ENCODE measurements around the gene AMTN. TPM values are rescaled to one million over a fixed set of nuclear protein-coding genes. Genes with fewer than 3 reads are reported as not detected.
A peak's percentile ranks its signal among the peaks of the same experiment; 100 is the strongest.
"Not testable (repeated sequence)": the region's sequence is repeated elsewhere in the genome, so short reads cannot be mapped to it uniquely, and the experiment has no call there.

AMTN gene
- total RNA-seq, 2 donors from 2014 or later = not detected

- H3K9me3 ChIP-seq (ENCODE audit: control insufficient read depth, low read length, poor library complexity, severe bottlenecking) = no peaks in the 10 kb centered on the region
- Mint-ChIP-seq H3K27ac (no peak overlapping the region), H3K36me3 (ENCODE audit: low read depth) (no peaks in the 10 kb centered on the region), H3K27me3 (peaks cover 24% of the 10 kb centered on the region), H3K4me1 (no peaks in the 10 kb centered on the region), H3K4me3 (no peak overlapping the region)
- DNase-seq (no peak), ATAC-seq (no peak)
These were observed 12.6 kb downstream of the AMTN start for GRCh38 chr4:70530997-70531396.

DNA sequence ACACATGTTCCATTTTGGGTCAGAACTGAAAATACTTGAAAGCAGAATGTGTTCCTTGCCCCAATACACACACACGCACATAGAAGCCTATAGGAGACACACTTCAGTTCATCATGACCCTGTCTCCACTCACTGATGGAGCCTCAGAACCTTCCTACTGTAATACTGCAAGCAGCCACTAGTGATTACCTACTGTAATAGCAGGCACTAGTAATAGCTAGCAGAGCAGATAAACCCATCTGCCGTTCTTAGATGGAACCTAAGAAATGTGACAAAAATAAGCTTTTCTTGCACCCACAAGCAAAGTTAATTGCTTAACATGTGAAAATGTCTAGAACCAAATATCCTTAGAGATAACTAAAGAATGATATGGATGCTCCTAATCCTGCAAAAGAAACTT is 13.6 kb downstream of the AMTN start:
- ATAC-seq (no peak), DNase-seq (no peak)
- H3K4me1 Mint-ChIP-seq = no peaks in the 10 kb centered on the region
- H3K36me3 Mint-ChIP-seq (ENCODE audit: low read depth) = no peaks in the 10 kb centered on the region
- no peak overlapping the region for H3K27ac Mint-ChIP-seq
- H3K27me3 Mint-ChIP-seq = peaks cover 18% of the 10 kb centered on the region
- H3K4me3 Mint-ChIP-seq = no peak overlapping the region
- no peaks in the 10 kb centered on the region for H3K9me3 ChIP-seq (ENCODE audit: control insufficient read depth, low read length, poor library complexity, severe bottlenecking)

GRCh38 chr4:70533211-70533610 is 14.8 kb downstream of the AMTN start:
- Mint-ChIP-seq H3K4me3 (no peak overlapping the region), H3K27me3 (peaks cover 13% of the 10 kb centered on the region)
- no peak for ATAC-seq

GRCh38 chr4:70533791-70534190 is 15.4 kb downstream of the AMTN start:
- H3K9me3 ChIP-seq (ENCODE audit: control insufficient read depth, low read length, poor library complexity, severe bottlenecking) = no peaks in the 10 kb centered on the region
- H3K27ac Mint-ChIP-seq = no peak overlapping the region
- no peaks in the 10 kb centered on the region for H3K4me1 Mint-ChIP-seq
- H3K27me3 Mint-ChIP-seq = peaks cover 13% of the 10 kb centered on the region
- DNase-seq (no peak), ATAC-seq (no peak)
- H3K36me3 Mint-ChIP-seq (ENCODE audit: low read depth) = no peaks in the 10 kb centered on the region
- no peak overlapping the region for H3K4me3 Mint-ChIP-seq

More at GRCh38 chr4:70533211-70533610, 14.8 kb downstream of the AMTN start:
- Mint-ChIP-seq H3K27ac (no peak overlapping the region), H3K4me1 (no peaks in the 10 kb centered on the region), H3K36me3 (ENCODE audit: low read depth) (no peaks in the 10 kb centered on the region)
- no peaks in the 10 kb centered on the region for H3K9me3 ChIP-seq (ENCODE audit: control insufficient read depth, low read length, poor library complexity, severe bottlenecking)
- no peak for DNase-seq

DNA sequence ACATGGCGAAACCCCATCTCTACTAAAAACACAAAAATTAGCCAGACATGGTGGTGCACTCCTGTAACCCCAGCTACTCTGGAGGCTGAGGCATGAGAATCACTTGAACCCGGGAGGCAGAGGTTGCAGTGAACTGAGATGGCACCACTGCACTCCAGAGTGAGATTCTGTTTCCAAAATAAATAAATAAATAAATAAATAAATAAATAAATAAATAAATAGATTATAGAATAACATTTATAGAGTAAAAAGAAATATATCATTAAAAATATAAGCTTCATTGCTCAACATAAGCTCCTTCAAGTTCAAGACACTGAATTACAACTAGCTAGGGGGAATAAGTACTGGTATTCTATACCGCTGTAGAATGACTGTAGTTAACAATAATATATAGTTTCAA is 16.5 kb downstream of the AMTN start:
- DNase-seq; H3K4me3 Mint-ChIP-seq; H3K4me1 Mint-ChIP-seq; ATAC-seq; H3K36me3 Mint-ChIP-seq (ENCODE audit: low read depth); H3K27ac Mint-ChIP-seq; H3K9me3 ChIP-seq (ENCODE audit: control insufficient read depth, low read length, poor library complexity, severe bottlenecking): not testable (repeated sequence)
- H3K27me3 Mint-ChIP-seq = peaks cover 18% of the 10 kb centered on the region

- peaks cover 19% of the 10 kb centered on the region for H3K27me3 Mint-ChIP-seq
- ATAC-seq (no peak), DNase-seq (no peak)
- H3K4me1 Mint-ChIP-seq = no peaks in the 10 kb centered on the region
- H3K4me3 Mint-ChIP-seq = no peak overlapping the region
- no peaks in the 10 kb centered on the region for H3K36me3 Mint-ChIP-seq (ENCODE audit: low read depth)
- H3K27ac Mint-ChIP-seq = no peak overlapping the region
- no peaks in the 10 kb centered on the region for H3K9me3 ChIP-seq (ENCODE audit: control insufficient read depth, low read length, poor library complexity, severe bottlenecking)
These were observed 20.5 kb downstream of the AMTN start for GRCh38 chr4:70538869-70539268.

- peaks cover 23% of the 10 kb centered on the region for H3K27me3 Mint-ChIP-seq
- no peak for ATAC-seq
These were observed 26.0 kb downstream of the AMTN start for GRCh38 chr4:70544279-70544868.

DNA sequence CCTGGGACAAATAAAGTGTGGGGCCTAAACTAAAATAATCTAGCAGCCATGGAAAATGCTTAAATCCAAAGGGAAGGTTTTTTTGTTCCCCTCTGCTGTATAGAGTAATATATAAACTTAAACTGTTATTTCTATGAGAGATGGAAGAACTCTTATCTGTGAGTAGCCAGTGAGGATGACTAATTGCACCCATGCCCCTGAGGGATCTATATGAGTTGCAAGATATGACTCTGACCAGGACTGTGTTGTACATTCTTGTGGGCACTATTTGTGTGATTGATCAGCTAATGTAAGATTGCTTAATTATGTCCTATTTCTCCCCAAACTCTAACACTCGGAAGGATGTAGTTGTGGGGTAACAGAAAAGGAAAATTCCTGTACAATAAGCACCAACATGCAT is 38.5 kb downstream of the AMTN start:
- ATAC-seq (no peak), DNase-seq (no peak)
- Mint-ChIP-seq H3K27me3 (peaks cover 5% of the 10 kb centered on the region), H3K4me1 (peaks cover 4% of the 10 kb centered on the region), H3K4me3 (no peak overlapping the region), H3K36me3 (ENCODE audit: low read depth) (no peaks in the 10 kb centered on the region), H3K27ac (no peak overlapping the region)
- no peaks in the 10 kb centered on the region for H3K9me3 ChIP-seq (ENCODE audit: control insufficient read depth, low read length, poor library complexity, severe bottlenecking)

More at GRCh38 chr4:70544279-70544868, 26.0 kb downstream of the AMTN start:
- no peaks in the 10 kb centered on the region for H3K36me3 Mint-ChIP-seq (ENCODE audit: low read depth)
- DNase-seq = no peak
- no peak overlapping the region for H3K27ac Mint-ChIP-seq
- no peaks in the 10 kb centered on the region for H3K9me3 ChIP-seq (ENCODE audit: control insufficient read depth, low read length, poor library complexity, severe bottlenecking)
- no peak overlapping the region for H3K4me3 Mint-ChIP-seq
- H3K4me1 Mint-ChIP-seq = no peaks in the 10 kb centered on the region

- no peaks in the 10 kb centered on the region for H3K9me3 ChIP-seq (ENCODE audit: control insufficient read depth, low read length, poor library complexity, severe bottlenecking)
- H3K4me1 Mint-ChIP-seq = peaks cover 4% of the 10 kb centered on the region
- ATAC-seq = no peak
- no peak for DNase-seq
- H3K36me3 Mint-ChIP-seq (ENCODE audit: low read depth) = no peaks in the 10 kb centered on the region
- peak overlapping the region; percentile 11 for H3K27ac Mint-ChIP-seq
- H3K27me3 Mint-ChIP-seq = no peaks in the 10 kb centered on the region
- H3K4me3 Mint-ChIP-seq = no peak overlapping the region
These were observed 41.0 kb downstream of the AMTN start for GRCh38 chr4:70559211-70559830.

DNA sequence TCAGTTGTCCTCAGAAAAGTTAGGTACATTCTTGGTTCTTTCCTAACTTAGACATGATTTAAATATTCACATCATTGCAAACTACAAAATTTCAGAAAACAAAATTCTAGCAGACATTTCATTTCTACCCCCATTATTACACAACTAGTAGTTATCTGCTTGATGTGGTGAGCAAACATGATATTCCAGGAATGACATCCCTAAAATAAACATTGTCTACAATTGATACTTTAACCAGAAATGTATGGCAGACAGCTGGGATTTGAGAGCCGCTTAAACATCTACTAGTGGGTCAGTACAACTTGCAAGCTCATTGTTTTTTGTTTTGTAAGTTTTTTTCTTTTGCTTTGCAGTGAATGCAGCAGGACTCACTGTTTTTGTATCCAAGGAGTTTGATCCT is 41.6 kb downstream of the AMTN start:
- H3K4me1 Mint-ChIP-seq = peaks cover 4% of the 10 kb centered on the region
- DNase-seq (no peak), ATAC-seq (no peak)
- H3K27me3 Mint-ChIP-seq = no peaks in the 10 kb centered on the region
- H3K27ac Mint-ChIP-seq = no peak overlapping the region
- no peaks in the 10 kb centered on the region for H3K36me3 Mint-ChIP-seq (ENCODE audit: low read depth)
- no peaks in the 10 kb centered on the region for H3K9me3 ChIP-seq (ENCODE audit: control insufficient read depth, low read length, poor library complexity, severe bottlenecking)
- no peak overlapping the region for H3K4me3 Mint-ChIP-seq

GRCh38 chr4:70564033-70564432 is 45.7 kb downstream of the AMTN start:
- no peak for ATAC-seq
- H3K4me3 Mint-ChIP-seq = no peak overlapping the region

GRCh38 chr4:70570796-70571195 is 52.4 kb downstream of the AMTN start:
- no peaks in the 10 kb centered on the region for H3K9me3 ChIP-seq (ENCODE audit: control insufficient read depth, low read length, poor library complexity, severe bottlenecking)
- ATAC-seq (no peak), DNase-seq (no peak)
- Mint-ChIP-seq H3K27ac (no peak overlapping the region), H3K4me3 (no peak overlapping the region), H3K36me3 (ENCODE audit: low read depth) (no peaks in the 10 kb centered on the region), H3K4me1 (no peaks in the 10 kb centered on the region), H3K27me3 (peaks cover 7% of the 10 kb centered on the region)

More at GRCh38 chr4:70564033-70564432, 45.7 kb downstream of the AMTN start:
- H3K27me3 Mint-ChIP-seq = no peaks in the 10 kb centered on the region
- peaks cover 2% of the 10 kb centered on the region for H3K4me1 Mint-ChIP-seq
- no peaks in the 10 kb centered on the region for H3K36me3 Mint-ChIP-seq (ENCODE audit: low read depth)
- no peaks in the 10 kb centered on the region for H3K9me3 ChIP-seq (ENCODE audit: control insufficient read depth, low read length, poor library complexity, severe bottlenecking)
- H3K27ac Mint-ChIP-seq = no peak overlapping the region
- DNase-seq = no peak

GRCh38 chr4:70571772-70572171 is 53.4 kb downstream of the AMTN start:
- Mint-ChIP-seq H3K4me3 (no peak overlapping the region), H3K27me3 (peaks cover 11% of the 10 kb centered on the region), H3K27ac (no peak overlapping the region), H3K36me3 (ENCODE audit: low read depth) (no peaks in the 10 kb centered on the region), H3K4me1 (no peaks in the 10 kb centered on the region)
- no peak for ATAC-seq
- H3K9me3 ChIP-seq (ENCODE audit: control insufficient read depth, low read length, poor library complexity, severe bottlenecking) = no peaks in the 10 kb centered on the region
- DNase-seq = no peak

- Mint-ChIP-seq H3K4me3 (no peak overlapping the region), H3K36me3 (ENCODE audit: low read depth) (peaks cover 2% of the 10 kb centered on the region), H3K27me3 (peaks cover 12% of the 10 kb centered on the region), H3K4me1 (peaks cover 2% of the 10 kb centered on the region), H3K27ac (no peak overlapping the region)
- ATAC-seq = no peak
- DNase-seq = no peak
- no peaks in the 10 kb centered on the region for H3K9me3 ChIP-seq (ENCODE audit: control insufficient read depth, low read length, poor library complexity, severe bottlenecking)
These were observed 57.6 kb downstream of the AMTN start for GRCh38 chr4:70575964-70576363.

Data from T-helper 17 cell (primary cell).